ENCODE data around the gene SNIP1. TPM values are rescaled to one million over a fixed set of nuclear protein-coding genes. Genes with fewer than 3 reads are reported as not detected.

SNIP1 gene
- total and polyA plus RNA-seq, 10 of the 15 experiments (the other 5 are each of a cell fraction or from before 2014, with no cell fraction given): 2.7 to 22.4 (median 10.1) TPM

- no peak overlapping the region for H3K9ac ChIP-seq (ENCODE audit: control insufficient read depth, insufficient read depth, low read length)
These were observed 52.0 kb downstream of the SNIP1 start for GRCh38 chr1:37502104-37502503.

More at GRCh38 chr1:37502104-37502503, 52.0 kb downstream of the SNIP1 start:
- intact Hi-C loops (cut with micrococcal nuclease; ENCODE audit: unreplicated experiment): no loop called here
- Histone ChIP-seq H4K20me1 (ENCODE audit: control insufficient read depth, insufficient read depth) (no peaks in the 10 kb centered on the region), H3K4me2 (ENCODE audit: control insufficient read depth, insufficient read depth) (no peak overlapping the region), H3K9me3 (replicated peaks; ENCODE audit: control insufficient read depth, insufficient read depth, low read length) (no peaks in the 10 kb centered on the region), H3K27ac (ENCODE audit: control insufficient read depth, insufficient read depth) (no peak overlapping the region), H3K4me3 (no peak overlapping the region), H3K27me3 (replicated peaks in 1 of 2; ENCODE audit: control insufficient read depth in 2 of 2, insufficient read depth in 2 of 2, low read length in 1 of 2) (no peaks in the 10 kb centered on the region), H3K36me3 (ENCODE audit: control insufficient read depth in 2 of 2, insufficient read depth in 2 of 2, low read length in 1 of 2) (peaks cover 8 to 10% of the 10 kb centered on the region in 2 experiments; a peak in 3 of 4 replicates), H3K79me2 (ENCODE audit: control insufficient read depth, insufficient read depth, low read length) (no peaks in the 10 kb centered on the region), H2AFZ (ENCODE audit: control insufficient read depth, low read depth, low read length) (no peak overlapping the region), H3K4me1 (ENCODE audit: control insufficient read depth, insufficient read depth, low read length) (no peaks in the 10 kb centered on the region)
- ChIA-PET SMC1A (ENCODE audit: uncharacterized antibody, unreplicated experiment) (interaction anchor here (1.0 kb wide), 1 partner anchor 130 kb away, joined by 3 read pairs; no protein-coding TSS in a partner anchor), CTCF (interaction anchor here (1.1 kb wide), 1 partner anchor 14 kb away, joined by 4 read pairs; no protein-coding TSS in a partner anchor), RAD21 (ENCODE audit: unreplicated experiment) (no interaction called here), POLR2A (interaction anchor here (0.6 to 0.7 kb wide), 3 partner anchors 10 to 343 kb away, joined by 3 to 5 read pairs (median 3); no protein-coding TSS in a partner anchor)
- FAIRE-seq: no peak
- BruUV-seq (replicated peaks): no TSS peak
- no peak for DNase-seq (ENCODE audit: low read depth, low spot score)
- no peak for ATAC-seq
- in situ Hi-C loops (cut with MboI): no loop called here
- TF ChIP-seq TAF1 (IDR thresholded peaks at IDR 0.05; ENCODE audit: borderline replicate concordance, low read depth, low read length): no peak
- TF ChIP-seq MTA2 (IDR thresholded peaks at IDR 0.05; ENCODE audit: low read depth): no peak
- no peak for TF ChIP-seq SMAD1 (IDR thresholded peaks at IDR 0.05; ENCODE audit: low read depth, partially characterized antibody)
- no peak for TF ChIP-seq ZZZ3 (IDR thresholded peaks at IDR 0.05; ENCODE audit: control insufficient read depth, insufficient read length, low read depth)
- TF ChIP-seq CHD4 (IDR thresholded peaks at IDR 0.05): no peak
- TF ChIP-seq ZBTB11 (CRISPR knock-in tag; IDR thresholded peaks at IDR 0.05): no peak
- TF ChIP-seq STAT3 (IDR thresholded peaks at IDR 0.05; ENCODE audit: low read depth, low read length): no peak
- no peak for TF ChIP-seq EED (IDR thresholded peaks at IDR 0.05; ENCODE audit: low read depth)
- no peak for TF ChIP-seq ZNF384 (IDR thresholded peaks at IDR 0.05; ENCODE audit: borderline replicate concordance, low read depth, low read length)
- no peak for TF ChIP-seq BMI1 (IDR thresholded peaks at IDR 0.05; ENCODE audit: borderline replicate concordance)
- no peak for TF ChIP-seq STAT1 (conservative IDR thresholded peaks at IDR 0.05)
- TF ChIP-seq SPI1 (IDR thresholded peaks at IDR 0.05; ENCODE audit: borderline replicate concordance, insufficient read depth, low read depth, low read length): no peak
- no peak for TF ChIP-seq NFYB (IDR thresholded peaks at IDR 0.05; ENCODE audit: insufficient read depth, low read depth, low read length)
